Activated naive CD8-positive, alpha-beta T cell treated with anti-CD3 and anti-CD28 coated beads, Interleukin-2, amount 10 ng/mL, durations not matched to agents 7 days and 5 days (primary cell): ENCODE measurements around the gene MRPL38. TPM values are rescaled to one million over a fixed set of nuclear protein-coding genes. Genes with fewer than 3 reads are reported as not detected.
"Not testable (repeated sequence)": the region's sequence is repeated elsewhere in the genome, so short reads cannot be mapped to it uniquely, and the experiment has no call there.

Experiments used
- ATAC-seq: fragments of 150-1000 bp; cut with Tn5 transposase; one replicate; pipeline ENCODE4 v1.10.0; 2021; ENCODE audit warnings: low read depth, moderate library complexity
- POLR2A ChIA-PET: fragments of 350-600 bp; sonication (Branson Sonifier 250); formaldehyde crosslinking; loops from one replicate; lab custom pipeline; 2021; ENCODE audit warnings: antibody characterized with exemption; lab: Charles Lee
- DNase-seq: peaks from one replicate; pipeline ENCODE4 v3.0.0; 2021
- H3K27ac Mint-ChIP-seq: one replicate; pipeline ENCODE4 v1.8.0; 2022; ENCODE audit warnings: mild to moderate bottlenecking, mixed read lengths
- H3K27me3 Mint-ChIP-seq: one replicate; pipeline ENCODE4 v1.8.0; 2022; ENCODE audit warnings: mild to moderate bottlenecking, moderate library complexity, mixed read lengths
- H3K36me3 Mint-ChIP-seq: one replicate; pipeline ENCODE4 v1.8.0; 2021; ENCODE audit warnings: mild to moderate bottlenecking, mixed read lengths
- H3K4me1 Mint-ChIP-seq: one replicate; pipeline ENCODE4 v1.8.0; 2021; ENCODE audit warnings: mixed read lengths
- H3K4me3 Mint-ChIP-seq: one replicate; pipeline ENCODE4 v1.8.0; 2022; ENCODE audit warnings: mild to moderate bottlenecking, moderate library complexity, mixed read lengths
- H3K9me3 Mint-ChIP-seq: one replicate; pipeline ENCODE4 v1.8.0; 2021; ENCODE audit warnings: mixed read lengths
- total RNA-seq, 2 experiments: library from RNA; stranded (reverse); gene quantifications; one replicate each; pipeline ENCODE4 v1.2.3, GENCODE V29; 2021

MRPL38 gene
- total RNA-seq, 2 experiments from 2014 or later: 111 to 119 TPM

DNA sequence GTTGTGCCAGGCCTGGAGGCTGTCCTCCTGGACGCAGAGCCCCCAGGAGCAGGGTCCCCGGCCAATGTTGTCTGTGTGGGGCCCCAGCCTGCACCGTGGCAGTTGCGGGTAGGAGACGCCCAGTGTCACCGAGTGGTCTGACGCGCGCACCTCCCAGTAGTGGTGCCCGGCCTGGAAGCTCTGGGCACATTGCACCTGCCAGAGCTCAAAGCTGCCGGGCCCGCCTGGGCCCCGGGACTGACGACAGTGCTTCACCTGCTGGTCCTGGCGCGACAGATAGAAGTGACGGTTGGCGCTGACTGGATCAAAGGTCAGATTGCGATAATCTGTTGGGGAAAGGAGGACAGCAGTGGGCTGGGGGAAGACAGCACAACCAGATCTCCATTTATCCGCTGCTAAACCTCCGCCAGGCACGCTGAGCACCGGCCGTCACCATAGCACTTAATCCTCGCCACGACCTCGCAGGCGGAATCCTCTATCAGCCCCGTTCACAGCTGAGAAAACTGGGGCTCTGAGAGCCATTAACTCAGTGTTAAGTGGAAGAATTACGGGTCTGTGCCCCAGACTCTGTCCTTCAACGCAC lies 13.6 kb downstream of the MRPL38 start:
- no peaks in the 10 kb centered on the region for H3K27me3 Mint-ChIP-seq
- DNase-seq: no peak
- H3K36me3 Mint-ChIP-seq: no peaks in the 10 kb centered on the region
- no peaks in the 10 kb centered on the region for H3K9me3 Mint-ChIP-seq
- H3K4me1 Mint-ChIP-seq: peaks cover 15% of the 10 kb centered on the region
- POLR2A ChIA-PET: no interaction called here
- ATAC-seq: no peak
- no peak overlapping the region for H3K27ac Mint-ChIP-seq
- no peak overlapping the region for H3K4me3 Mint-ChIP-seq

- Mint-ChIP-seq H3K27me3 (no peaks in the 10 kb centered on the region), H3K9me3 (no peaks in the 10 kb centered on the region), H3K36me3 (no peaks in the 10 kb centered on the region), H3K4me3 (no peak overlapping the region), H3K4me1 (peaks cover 6% of the 10 kb centered on the region), H3K27ac (no peak overlapping the region)
- no peak for DNase-seq
- no peak for ATAC-seq
- POLR2A ChIA-PET: interaction anchor here (0.5 to 1.7 kb wide), 3 partner anchors 11 to 156 kb away, joined by 3 read pairs; partner anchors contain the start of gene TRIM47
Measured at GRCh38 chr17:75889454-75889853, 15.2 kb downstream of the MRPL38 start.

- Mint-ChIP-seq H3K27me3 (no peaks in the 10 kb centered on the region), H3K27ac (no peak overlapping the region), H3K4me3 (no peak overlapping the region), H3K4me1 (no peaks in the 10 kb centered on the region), H3K36me3 (no peaks in the 10 kb centered on the region), H3K9me3 (no peaks in the 10 kb centered on the region)
- ATAC-seq (no peak), DNase-seq (no peak)
- POLR2A ChIA-PET: interaction anchor here (1.1 to 1.7 kb wide), 2 partner anchors 10 to 32 kb away, joined by 3 read pairs; partner anchors contain the start of gene TRIM47
Measured at GRCh38 chr17:75888484-75888883, 16.2 kb downstream of the MRPL38 start.

- ATAC-seq, H3K4me1 Mint-ChIP-seq, H3K27ac Mint-ChIP-seq, H3K27me3 Mint-ChIP-seq, H3K9me3 Mint-ChIP-seq, H3K4me3 Mint-ChIP-seq, H3K36me3 Mint-ChIP-seq, DNase-seq: not testable (repeated sequence)
- POLR2A ChIA-PET: interaction anchor here (0.6 to 1.1 kb wide), 2 partner anchors 8 to 483 kb away, joined by 3 to 4 read pairs; no protein-coding TSS in a partner anchor
Measured at GRCh38 chr17:75885860-75886259, 18.8 kb downstream of the MRPL38 start.

DNA sequence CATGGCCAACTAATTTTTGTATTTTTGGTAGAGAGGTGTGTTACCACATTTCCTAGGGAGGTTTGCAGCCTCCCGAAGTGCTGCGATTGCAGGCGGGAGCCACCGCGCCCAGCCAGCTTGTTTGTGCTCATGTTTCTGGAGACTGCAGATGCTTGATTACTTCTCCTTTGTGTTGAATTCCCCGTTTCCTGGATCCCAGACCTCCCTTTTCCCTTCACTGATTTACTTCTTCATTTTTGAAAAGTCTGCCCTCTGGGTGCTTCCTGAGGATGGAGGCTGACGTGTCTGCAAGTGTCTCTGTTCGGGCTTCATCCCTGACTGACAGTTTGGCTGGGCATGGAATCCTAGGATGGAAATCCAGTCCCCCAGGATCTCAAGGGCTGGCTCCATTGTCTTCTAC lies 19.3 kb downstream of the MRPL38 start:
- Mint-ChIP-seq H3K27ac (no peak overlapping the region), H3K9me3 (no peaks in the 10 kb centered on the region), H3K27me3 (peaks cover 5% of the 10 kb centered on the region), H3K4me1 (peaks cover 3% of the 10 kb centered on the region), H3K36me3 (no peaks in the 10 kb centered on the region), H3K4me3 (no peak overlapping the region)
- POLR2A ChIA-PET: interaction anchor here (1.0 to 1.1 kb wide), 2 partner anchors 9 to 27 kb away, joined by 3 to 4 read pairs; no protein-coding TSS in a partner anchor
- ATAC-seq (no peak), DNase-seq (no peak)

GRCh38 chr17:75881678-75882454 lies 22.8 kb downstream of the MRPL38 start:
- peaks cover 12% of the 10 kb centered on the region for H3K27me3 Mint-ChIP-seq
- DNase-seq (no peak), ATAC-seq (no peak)
- H3K4me3 Mint-ChIP-seq: no peak overlapping the region
- POLR2A ChIA-PET: interaction anchor here (0.6 to 0.9 kb wide), 2 partner anchors 8 to 14 kb away, joined by 3 to 4 read pairs; no protein-coding TSS in a partner anchor
- H3K4me1 Mint-ChIP-seq: peaks cover 8% of the 10 kb centered on the region
- H3K9me3 Mint-ChIP-seq: no peaks in the 10 kb centered on the region
- peaks cover 1% of the 10 kb centered on the region for H3K36me3 Mint-ChIP-seq
- H3K27ac Mint-ChIP-seq: no peak overlapping the region

GRCh38 chr17:75880266-75880665 lies 24.4 kb downstream of the MRPL38 start:
- Mint-ChIP-seq H3K36me3 (peaks cover 1% of the 10 kb centered on the region), H3K4me3 (peak overlapping the region; percentile 0)
- POLR2A ChIA-PET: interaction anchor here (0.6 to 5.5 kb wide), 2 partner anchors 16 to 534 kb away, joined by 6 to 68 read pairs; partner anchors contain the start of gene TRIM65

GRCh38 chr17:75878174-75878998 lies 26.3 kb downstream of the MRPL38 start, which contains the start of gene TRIM47:
TSS of gene TRIM47 (minus strand) at chr17:75878581. CDS start at chr17:75878548, 33 bp downstream.
- Mint-ChIP-seq H3K9me3 (no peaks in the 10 kb centered on the region), H3K4me1 (peaks cover 25% of the 10 kb centered on the region), H3K27ac (peak within 1 kb of the TSS; percentile 93), H3K36me3 (peaks cover 3% of the 10 kb centered on the region), H3K4me3 (peak within 1 kb of the TSS; percentile 91), H3K27me3 (peaks cover 12% of the 10 kb centered on the region)
- POLR2A ChIA-PET: interaction anchor here (0.7 to 5.5 kb wide), 11 partner anchors 11 to 1261 kb away, joined by 3 to 68 read pairs (median 9); partner anchors contain the start of genes TRIM65, UNC13D and WBP2
- DNase-seq (peak; percentile 65), ATAC-seq (no peak)

More at GRCh38 chr17:75880266-75880665, 24.4 kb downstream of the MRPL38 start:
- ATAC-seq (no peak), DNase-seq (no peak)
- Mint-ChIP-seq H3K27ac (no peak overlapping the region), H3K27me3 (peaks cover 12% of the 10 kb centered on the region), H3K4me1 (peaks cover 21% of the 10 kb centered on the region), H3K9me3 (no peaks in the 10 kb centered on the region)

- Mint-ChIP-seq H3K27ac (peak overlapping the region; percentile 93), H3K27me3 (peaks cover 12% of the 10 kb centered on the region), H3K36me3 (peaks cover 3% of the 10 kb centered on the region), H3K9me3 (no peaks in the 10 kb centered on the region), H3K4me3 (peak overlapping the region; percentile 91), H3K4me1 (peaks cover 28% of the 10 kb centered on the region)
- DNase-seq (peak; percentile 84), ATAC-seq (peak; percentile 70)
- POLR2A ChIA-PET: interaction anchor here (0.6 to 5.5 kb wide), 15 partner anchors 10 to 211 kb away, joined by 3 to 68 read pairs (median 6); partner anchors contain the start of genes MRPL38, RECQL5, SAP30BP and TRIM65
Measured at GRCh38 chr17:75877752-75878173, 26.9 kb downstream of the MRPL38 start.

- Mint-ChIP-seq H3K9me3 (no peaks in the 10 kb centered on the region), H3K4me3 (peak overlapping the region; percentile 91), H3K4me1 (peaks cover 30% of the 10 kb centered on the region), H3K27me3 (peaks cover 12% of the 10 kb centered on the region), H3K36me3 (peaks cover 3% of the 10 kb centered on the region), H3K27ac (peak overlapping the region; percentile 93)
- POLR2A ChIA-PET: interaction anchor here (0.6 to 5.5 kb wide), 15 partner anchors 10 to 210 kb away, joined by 3 to 68 read pairs (median 6); partner anchors contain the start of genes MRPL38, RECQL5, SAP30BP and TRIM65
- ATAC-seq (no peak), DNase-seq (no peak)
Measured at GRCh38 chr17:75876938-75877751, 27.5 kb downstream of the MRPL38 start.

DNA sequence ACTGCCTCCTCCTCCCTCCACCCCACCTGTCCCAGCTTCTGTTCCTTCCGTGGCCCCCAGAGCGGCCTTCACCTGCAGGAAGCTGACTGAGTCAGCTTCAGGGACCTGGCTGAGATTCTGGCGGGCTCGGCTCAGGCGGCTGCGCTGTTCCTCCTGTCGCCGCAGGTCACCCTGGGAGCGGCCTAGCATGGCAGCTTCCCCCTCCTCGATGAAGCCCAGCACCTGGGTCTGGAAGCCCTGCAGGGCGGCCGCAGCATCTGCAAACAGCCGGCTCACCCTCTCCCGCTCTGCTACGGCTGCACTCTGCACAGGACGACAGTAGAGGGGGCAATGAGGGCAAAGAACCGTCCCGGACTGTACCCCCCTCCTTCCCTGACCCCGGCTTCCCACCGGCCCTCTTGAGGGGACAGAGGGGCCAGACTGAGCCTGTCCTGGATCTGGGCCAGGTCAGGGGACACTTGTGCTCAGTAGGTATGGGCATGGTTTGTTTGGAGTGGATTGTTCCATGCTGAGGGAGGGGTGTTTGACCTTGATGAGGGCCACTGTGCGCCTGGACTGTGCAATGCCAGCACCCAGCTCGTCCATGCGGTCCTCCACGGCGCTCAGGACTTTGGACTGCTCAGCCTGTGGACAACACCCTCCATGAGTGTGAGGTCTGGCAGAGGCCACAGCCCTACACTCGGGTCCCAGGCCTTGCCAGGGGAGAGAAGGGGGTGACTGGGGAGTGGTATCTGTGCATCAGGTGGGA lies 28.3 kb downstream of the MRPL38 start:
- H3K27me3 Mint-ChIP-seq: peaks cover 8% of the 10 kb centered on the region
- H3K36me3 Mint-ChIP-seq: peaks cover 3% of the 10 kb centered on the region
- POLR2A ChIA-PET: interaction anchor here (0.5 to 5.5 kb wide), 22 partner anchors 12 to 508 kb away, joined by 3 to 68 read pairs (median 4); partner anchors contain the start of genes ACOX1, MRPL38, SPHK1 and TEN1
- peaks cover 30% of the 10 kb centered on the region for H3K4me1 Mint-ChIP-seq
- H3K27ac Mint-ChIP-seq: peak overlapping the region; percentile 93
- DNase-seq (peak; percentile 80), ATAC-seq (peak; percentile 76)
- H3K4me3 Mint-ChIP-seq: peak overlapping the region; percentile 91
- H3K9me3 Mint-ChIP-seq: no peaks in the 10 kb centered on the region
